ENCODE data around the gene GLIS2.
A peak's percentile ranks its signal among the peaks of the same experiment; 100 is the strongest.

GLIS2 gene

DNA sequence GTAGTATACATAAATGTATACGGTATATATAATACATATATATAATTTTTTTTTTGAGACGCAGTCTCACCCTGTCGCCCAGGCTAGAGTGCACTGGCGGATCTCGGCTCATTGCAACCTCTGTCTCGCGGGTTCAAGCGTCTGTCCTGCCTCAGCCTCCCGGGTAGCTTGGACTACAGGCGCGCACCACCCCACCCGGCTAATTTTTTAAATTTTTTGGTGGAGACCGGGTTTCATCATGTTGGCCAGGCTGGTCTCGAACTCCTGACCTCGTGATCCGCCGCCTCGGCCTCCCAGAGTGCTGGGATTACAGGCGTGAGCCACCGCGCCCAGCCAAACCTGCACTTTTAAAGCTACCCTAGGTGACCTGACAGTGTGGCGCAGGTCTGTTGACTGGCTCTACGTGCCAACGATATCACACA, 34.5 kb downstream of the GLIS2 start:
- TF ChIP-seq, protein P1, sequence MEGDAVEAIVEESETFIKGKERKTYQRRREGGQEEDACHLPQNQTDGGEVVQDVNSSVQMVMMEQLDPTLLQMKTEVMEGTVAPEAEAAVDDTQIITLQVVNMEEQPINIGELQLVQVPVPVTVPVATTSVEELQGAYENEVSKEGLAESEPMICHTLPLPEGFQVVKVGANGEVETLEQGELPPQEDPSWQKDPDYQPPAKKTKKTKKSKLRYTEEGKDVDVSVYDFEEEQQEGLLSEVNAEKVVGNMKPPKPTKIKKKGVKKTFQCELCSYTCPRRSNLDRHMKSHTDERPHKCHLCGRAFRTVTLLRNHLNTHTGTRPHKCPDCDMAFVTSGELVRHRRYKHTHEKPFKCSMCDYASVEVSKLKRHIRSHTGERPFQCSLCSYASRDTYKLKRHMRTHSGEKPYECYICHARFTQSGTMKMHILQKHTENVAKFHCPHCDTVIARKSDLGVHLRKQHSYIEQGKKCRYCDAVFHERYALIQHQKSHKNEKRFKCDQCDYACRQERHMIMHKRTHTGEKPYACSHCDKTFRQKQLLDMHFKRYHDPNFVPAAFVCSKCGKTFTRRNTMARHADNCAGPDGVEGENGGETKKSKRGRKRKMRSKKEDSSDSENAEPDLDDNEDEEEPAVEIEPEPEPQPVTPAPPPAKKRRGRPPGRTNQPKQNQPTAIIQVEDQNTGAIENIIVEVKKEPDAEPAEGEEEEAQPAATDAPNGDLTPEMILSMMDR (IDR thresholded peaks at IDR 0.05), result no peak
- no peaks in the 10 kb centered on the region for H3K27me3 ChIP-seq (ENCODE audit: control insufficient read depth, insufficient read depth, low read length)
- H3K4me2 ChIP-seq (ENCODE audit: low read length), result peak overlapping the region; percentile 93
- H3K4me3 ChIP-seq (ENCODE audit: low read depth, low read length), result peak overlapping the region; percentile 72
- H2AFZ ChIP-seq, result peak overlapping the region; percentile 76
- H3K9me3 ChIP-seq (ENCODE audit: control insufficient read depth, low read length), result no peaks in the 10 kb centered on the region
- H3K4me1 ChIP-seq, result peaks cover 4% of the 10 kb centered on the region
- H3K36me3 ChIP-seq (ENCODE audit: control insufficient read depth, insufficient read depth, low read length), result no peaks in the 10 kb centered on the region
- H3K79me2 ChIP-seq, result no peaks in the 10 kb centered on the region
- H3K9ac ChIP-seq, result no peak overlapping the region
- peak overlapping the region; percentile 52 for H3K27ac ChIP-seq

- H2AFZ ChIP-seq, result peak within 1 kb of the TSS; percentile 76
- peak within 1 kb of the TSS; percentile 93 for H3K4me2 ChIP-seq (ENCODE audit: low read length)
- H3K27me3 ChIP-seq (ENCODE audit: control insufficient read depth, insufficient read depth, low read length), result no peaks in the 10 kb centered on the region
- H3K27ac ChIP-seq, result peak within 1 kb of the TSS; percentile 52
- H3K4me3 ChIP-seq (ENCODE audit: low read depth, low read length), result peak within 1 kb of the TSS; percentile 72
- H3K9ac ChIP-seq, result no peak within 1 kb of the TSS
- peaks cover 4% of the 10 kb centered on the region for H3K4me1 ChIP-seq
- H3K79me2 ChIP-seq, result no peaks in the 10 kb centered on the region
- no peaks in the 10 kb centered on the region for H3K9me3 ChIP-seq (ENCODE audit: control insufficient read depth, low read length)
- TF ChIP-seq, protein P1 (IDR thresholded peaks at IDR 0.05), result no peak
- no peaks in the 10 kb centered on the region for H3K36me3 ChIP-seq (ENCODE audit: control insufficient read depth, insufficient read depth, low read length)
Observed at GRCh38 chr16:4350787-4351659, 35.2 kb downstream of the GLIS2 start, which contains the start of gene PAM16. Gene PAM16, minus strand, starts transcription at chr16:4351321. Its CDS starts 87 bp downstream, at chr16:4351234.

GRCh38 chr16:4351880-4352279, 36.0 kb downstream of the GLIS2 start:
- no peak overlapping the region for H3K9ac ChIP-seq
- no peak overlapping the region for H3K27ac ChIP-seq
- H3K9me3 ChIP-seq (ENCODE audit: control insufficient read depth, low read length), result no peaks in the 10 kb centered on the region
- peaks cover 4% of the 10 kb centered on the region for H3K4me1 ChIP-seq
- H2AFZ ChIP-seq, result peak overlapping the region; percentile 49
- H3K27me3 ChIP-seq (ENCODE audit: control insufficient read depth, insufficient read depth, low read length), result no peaks in the 10 kb centered on the region
- TF ChIP-seq, protein P1 (IDR thresholded peaks at IDR 0.05), result no peak
- H3K79me2 ChIP-seq, result no peaks in the 10 kb centered on the region
- H3K4me2 ChIP-seq (ENCODE audit: low read length), result no peak overlapping the region
- H3K36me3 ChIP-seq (ENCODE audit: control insufficient read depth, insufficient read depth, low read length), result no peaks in the 10 kb centered on the region
- no peak overlapping the region for H3K4me3 ChIP-seq (ENCODE audit: low read depth, low read length)

- no peak overlapping the region for H3K9ac ChIP-seq
Observed at GRCh38 chr16:4352843-4353242, 37.0 kb downstream of the GLIS2 start.

More at GRCh38 chr16:4352843-4353242, 37.0 kb downstream of the GLIS2 start:
- no peaks in the 10 kb centered on the region for H3K27me3 ChIP-seq (ENCODE audit: control insufficient read depth, insufficient read depth, low read length)
- H2AFZ ChIP-seq, result no peak overlapping the region
- H3K27ac ChIP-seq, result no peak overlapping the region
- H3K79me2 ChIP-seq, result no peaks in the 10 kb centered on the region
- no peaks in the 10 kb centered on the region for H3K36me3 ChIP-seq (ENCODE audit: control insufficient read depth, insufficient read depth, low read length)
- peaks cover 4% of the 10 kb centered on the region for H3K4me1 ChIP-seq
- TF ChIP-seq, protein P1 (IDR thresholded peaks at IDR 0.05), result no peak
- H3K4me3 ChIP-seq (ENCODE audit: low read depth, low read length), result no peak overlapping the region
- no peak overlapping the region for H3K4me2 ChIP-seq (ENCODE audit: low read length)
- no peaks in the 10 kb centered on the region for H3K9me3 ChIP-seq (ENCODE audit: control insufficient read depth, low read length)
